Gastroesophageal sphincter (tissue), 4 donors: ENCODE data around the gene DCAKD. TPM values are rescaled to one million over a fixed set of nuclear protein-coding genes. Genes with fewer than 3 reads are reported as not detected.

Source experiments
- ATAC-seq: fragments of 150-250 bp; one replicate; pipeline ENCODE4 v1.9.1; 2016; ENCODE audit warnings: mild to moderate bottlenecking, moderate library complexity
- H3K27ac ChIP-seq, 4 donors: fragments of 200-600 bp; sonication (generic) in 3 of 4; 1 replicate in 3 of 4; 2 replicates in 1 of 4; pipeline ENCODE4 v1.5.1; 2016 to 2019
- H3K27me3 ChIP-seq: fragments of 200-600 bp; sonication (generic); one replicate; pipeline ENCODE4 v1.5.1; 2019
- H3K36me3 ChIP-seq, 2 donors: fragments of 200-600 bp; sonication (generic); one replicate each; pipeline ENCODE4 v1.5.1; 2019; ENCODE audit warnings: control low read depth in 1 of 2
- H3K4me1 ChIP-seq, 3 donors: fragments of 200-600 bp; sonication (generic); 1 replicate in 2 of 3; 2 replicates in 1 of 3; pipeline ENCODE4 v1.5.1; 2016 to 2019; ENCODE audit warnings: control low read depth in 2 of 3
- H3K4me3 ChIP-seq, 2 donors: fragments of 200-600 bp; sonication (generic); one replicate each; pipeline ENCODE4 v1.5.1; 2019; ENCODE audit warnings: mild to moderate bottlenecking in 1 of 2, moderate library complexity in 1 of 2
- H3K9me3 ChIP-seq, 3 donors: fragments of 200-600 bp; sonication (generic); one replicate each; pipeline ENCODE4 v1.5.1; 2017 to 2019; ENCODE audit warnings: control low read depth in 2 of 3
- EP300 ChIP-seq: sonication (generic); formaldehyde crosslinking; IDR thresholded peaks from one replicate; pipeline ENCODE4 v1.6.1; 2017; ENCODE audit warnings: antibody characterized with exemption, mild to moderate bottlenecking
- POLR2A ChIP-seq, 2 donors: fragments of 450-650 bp; IDR thresholded peaks; one replicate each; pipeline ENCODE4 v1.6.1; 2017; ENCODE audit warnings: antibody characterized with exemption in 2 of 2, mild to moderate bottlenecking in 2 of 2, moderate library complexity in 1 of 2
- POLR2AphosphoS5 ChIP-seq: sonication (generic); formaldehyde crosslinking; IDR thresholded peaks from one replicate; pipeline ENCODE4 v1.6.1; 2017; ENCODE audit warnings: antibody characterized with exemption
- WGBS, 2 donors: methylation state at CpG; one replicate each; pipeline ENCODE4 v1.1.5; 2018; ENCODE audit warnings: low coverage in 1 of 2; 5-methylcytosine and 5-hydroxymethylcytosine counted together
- total RNA-seq, 4 donors: library from RNA; depleted of rRNA; stranded (reverse); fragments of >200 nt; gene quantifications; one replicate each; pipeline ENCODE4 v1.1.0, GENCODE V29; 2016
- TF ChIP-seq, protein P1 (sequence below), 4 experiments: fragments of 200-600 bp in 2 of 4; fragments of 450-650 bp in 2 of 4; sonication (generic) in 1 of 4; IDR thresholded peaks; one replicate each; pipeline ENCODE4 v1.5.1; 2017 to 2019; ENCODE audit warnings: antibody characterized with exemption in 4 of 4, mild to moderate bottlenecking in 2 of 4, moderate library complexity in 2 of 4

DCAKD gene
- total RNA-seq, 4 donors from 2014 or later: 50.3 to 68.2 (median 58.0) TPM

GRCh38 chr17:45022655-45023339, 28.6 kb downstream of the DCAKD start:
- TF ChIP-seq EP300 (no peak), POLR2AphosphoS5 (no peak)
- Histone ChIP-seq H3K27me3 (no peaks in the 10 kb centered on the region), H3K36me3 (peaks cover 0 to 29% of the 10 kb centered on the region in 2 donors), H3K9me3 (no peaks in the 10 kb centered on the region), H3K4me1 (peaks cover 6 to 54% (median 39%) of the 10 kb centered on the region in 3 donors), H3K4me3 (no peak overlapping the region), H3K27ac (peak overlapping the region in 3 of 4 donors; percentile 90 to 93 (median 90))
- ATAC-seq: no peak
- 77 to 79% methylated on average over 5 to 8 of the region's 13 CpGs for WGBS, 2 donors

DNA sequence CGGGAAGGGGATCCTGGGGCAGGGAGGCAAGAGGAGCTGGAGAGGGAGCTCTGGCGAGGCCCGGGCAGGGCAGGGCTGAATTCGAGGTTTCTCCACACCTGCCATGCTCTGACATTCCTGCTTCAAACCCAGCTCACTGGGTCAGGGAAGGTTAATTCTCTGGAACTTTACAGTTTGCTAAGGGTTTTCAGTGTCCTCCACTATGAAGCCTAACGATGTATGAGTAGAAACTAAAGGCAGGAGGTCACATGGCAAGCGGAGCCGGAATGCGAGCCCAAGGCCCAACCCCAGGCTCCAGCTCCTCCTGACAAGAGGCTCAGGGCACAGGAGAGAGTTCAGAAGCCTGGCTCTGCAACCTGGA, 29.2 kb downstream of the DCAKD start:
- peak overlapping the region in 1 of 2 donors; percentile 53 for H3K4me3 ChIP-seq
- H3K27me3 ChIP-seq: no peaks in the 10 kb centered on the region
- peaks cover 6 to 55% (median 39%) of the 10 kb centered on the region in 3 donors for H3K4me1 ChIP-seq
- peak overlapping the region in 3 of 4 donors; percentile 90 to 93 (median 90) for H3K27ac ChIP-seq
- H3K9me3 ChIP-seq: no peaks in the 10 kb centered on the region
- no peak for TF ChIP-seq POLR2A (IDR thresholded peaks at IDR 0.05)
- TF ChIP-seq, protein P1, sequence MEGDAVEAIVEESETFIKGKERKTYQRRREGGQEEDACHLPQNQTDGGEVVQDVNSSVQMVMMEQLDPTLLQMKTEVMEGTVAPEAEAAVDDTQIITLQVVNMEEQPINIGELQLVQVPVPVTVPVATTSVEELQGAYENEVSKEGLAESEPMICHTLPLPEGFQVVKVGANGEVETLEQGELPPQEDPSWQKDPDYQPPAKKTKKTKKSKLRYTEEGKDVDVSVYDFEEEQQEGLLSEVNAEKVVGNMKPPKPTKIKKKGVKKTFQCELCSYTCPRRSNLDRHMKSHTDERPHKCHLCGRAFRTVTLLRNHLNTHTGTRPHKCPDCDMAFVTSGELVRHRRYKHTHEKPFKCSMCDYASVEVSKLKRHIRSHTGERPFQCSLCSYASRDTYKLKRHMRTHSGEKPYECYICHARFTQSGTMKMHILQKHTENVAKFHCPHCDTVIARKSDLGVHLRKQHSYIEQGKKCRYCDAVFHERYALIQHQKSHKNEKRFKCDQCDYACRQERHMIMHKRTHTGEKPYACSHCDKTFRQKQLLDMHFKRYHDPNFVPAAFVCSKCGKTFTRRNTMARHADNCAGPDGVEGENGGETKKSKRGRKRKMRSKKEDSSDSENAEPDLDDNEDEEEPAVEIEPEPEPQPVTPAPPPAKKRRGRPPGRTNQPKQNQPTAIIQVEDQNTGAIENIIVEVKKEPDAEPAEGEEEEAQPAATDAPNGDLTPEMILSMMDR (IDR thresholded peaks at IDR 0.05): no peak
- 58% methylated on average over 5 of the region's 8 CpGs; no CpG with 5 or more reads in 1 of the 2 donors for WGBS, 2 donors
- ATAC-seq: peak; percentile 15
- H3K36me3 ChIP-seq: peaks cover 0 to 24% of the 10 kb centered on the region in 2 donors

DNA sequence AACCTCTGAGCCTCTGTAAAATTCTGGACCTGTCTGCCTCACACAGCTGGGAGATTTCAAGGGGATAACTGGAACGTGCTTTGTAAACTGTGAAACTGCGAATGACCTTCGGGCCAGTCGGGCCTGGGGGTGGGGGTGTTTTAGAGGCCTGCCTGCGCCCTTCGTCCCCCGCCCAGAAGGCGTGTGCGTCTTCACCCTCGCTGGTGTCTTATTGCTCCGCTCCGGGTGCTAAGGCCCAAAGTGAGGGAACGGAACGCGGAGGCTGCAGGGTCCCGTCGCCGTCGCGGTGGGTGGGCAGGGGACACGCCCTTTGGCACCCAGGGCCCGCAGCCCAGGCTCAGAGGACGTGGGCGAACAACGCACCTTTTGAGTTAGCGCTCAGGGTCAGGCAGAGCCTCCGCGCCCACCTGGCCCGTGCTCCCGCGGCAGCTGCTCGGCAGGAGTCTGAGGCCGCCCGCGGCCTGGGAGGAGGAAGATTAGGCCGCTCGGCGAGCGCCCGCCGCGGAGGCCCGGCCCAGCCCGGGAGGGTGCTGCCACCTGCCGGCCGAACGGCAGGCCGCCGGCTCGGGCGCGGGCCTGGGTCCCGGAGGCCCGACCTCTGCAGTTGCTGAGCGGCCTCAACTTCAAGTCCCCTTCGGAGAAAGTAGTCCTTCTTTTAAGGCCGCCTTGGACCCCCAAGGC, 29.7 kb downstream of the DCAKD start:
- Histone ChIP-seq H3K36me3 (peaks cover 0 to 18% of the 10 kb centered on the region in 2 donors), H3K27ac (peak overlapping the region; percentile 53 to 93 (median 90)), H3K27me3 (no peaks in the 10 kb centered on the region), H3K4me3 (peak overlapping the region; percentile 22 to 53), H3K9me3 (no peaks in the 10 kb centered on the region), H3K4me1 (peaks cover 6 to 55% (median 39%) of the 10 kb centered on the region in 3 donors)
- WGBS, 2 donors: 17 to 33% methylated on average over 1 of the region's 57 CpGs
- TF ChIP-seq POLR2A (IDR thresholded peaks at IDR 0.05) (peak; percentile 33 to 36), EP300 (no peak), POLR2AphosphoS5 (peak; percentile 50)
- TF ChIP-seq, protein P1 (IDR thresholded peaks at IDR 0.05): peak in 3 of 4 experiments; percentile 95 to 97 (median 95)
- ATAC-seq: peak; percentile 81

DNA sequence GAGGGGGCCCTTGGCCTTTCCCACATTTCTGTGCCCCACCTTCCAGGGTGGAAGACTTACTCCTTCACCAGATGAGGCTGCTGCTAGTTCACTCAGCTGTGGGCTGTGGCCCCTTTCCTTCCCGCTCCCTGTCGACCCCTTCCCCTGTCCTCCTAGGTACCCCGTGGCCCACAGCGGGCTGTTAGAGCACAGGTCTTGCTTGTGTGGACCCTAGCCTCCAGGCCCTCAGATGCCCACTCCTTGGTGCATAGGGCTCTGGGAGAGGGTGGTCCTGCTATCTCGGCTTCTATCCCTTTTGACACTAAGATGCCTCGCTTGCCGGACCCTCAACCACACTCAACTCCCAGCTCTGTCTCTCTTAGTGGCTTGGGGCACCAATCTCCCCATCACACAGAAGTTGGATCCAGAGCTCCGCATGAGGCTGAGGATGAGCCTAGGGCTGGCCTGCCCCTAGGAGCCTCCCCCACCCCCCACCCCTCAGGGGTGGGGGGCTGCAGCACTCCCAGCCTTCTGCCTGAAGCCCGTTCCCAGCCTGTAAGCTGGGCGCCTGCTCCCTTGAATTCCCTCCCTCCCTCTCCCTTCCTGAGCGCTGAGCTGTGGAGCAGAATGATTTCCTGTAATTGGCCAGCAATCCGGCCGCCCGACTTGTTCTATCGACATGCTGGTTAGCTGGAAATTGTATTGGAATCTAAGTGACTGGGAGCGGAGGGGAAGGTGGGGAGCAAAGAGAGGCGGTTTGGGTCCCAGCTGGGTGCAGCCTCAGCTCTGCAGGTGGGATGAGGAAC, 30.9 kb downstream of the DCAKD start:
- TF ChIP-seq POLR2A (IDR thresholded peaks at IDR 0.05) (no peak), POLR2AphosphoS5 (no peak), EP300 (no peak)
- TF ChIP-seq, protein P1 (IDR thresholded peaks at IDR 0.05): no peak
- Histone ChIP-seq H3K4me3 (peak overlapping the region in 1 of 2 donors; percentile 53), H3K4me1 (peaks cover 6 to 55% (median 39%) of the 10 kb centered on the region in 3 donors), H3K36me3 (peaks cover 0 to 12% of the 10 kb centered on the region in 2 donors), H3K27ac (peak overlapping the region; percentile 53 to 93 (median 90)), H3K9me3 (no peaks in the 10 kb centered on the region), H3K27me3 (no peaks in the 10 kb centered on the region)
- ATAC-seq: no peak
- no CpG with 5 or more reads among the region's 17 CpGs for WGBS, 2 donors
